ENCODE results near the gene F8.
"Not testable (repeated sequence)": the region's sequence is repeated elsewhere in the genome, so short reads cannot be mapped to it uniquely, and the experiment has no call there.

Gene F8

DNA sequence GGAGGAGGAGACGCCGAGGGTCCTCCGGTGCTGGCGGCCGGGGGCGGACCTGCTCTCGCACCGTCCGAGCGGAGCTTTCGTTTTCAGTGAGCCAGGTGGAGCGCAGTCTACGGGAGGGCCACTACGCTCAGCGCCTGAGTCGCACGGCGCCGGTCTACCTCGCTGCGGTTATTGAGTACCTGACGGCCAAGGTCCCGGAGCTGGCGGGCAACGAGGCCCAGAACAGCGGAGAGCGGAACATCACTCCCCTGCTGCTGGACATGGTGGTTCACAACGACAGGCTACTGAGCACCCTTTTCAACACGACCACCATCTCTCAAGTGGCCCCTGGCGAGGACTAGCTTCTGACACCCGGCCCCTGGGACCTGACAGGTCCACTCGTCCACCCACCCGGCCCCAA, 137.5 kb downstream of the F8 start:
- not testable (repeated sequence) for H3K9ac ChIP-seq; H4K20me1 ChIP-seq; H3K9me3 ChIP-seq (replicated peaks in 1 of 11); H3K27me3 ChIP-seq; H3K4me3 ChIP-seq; H3K4me1 ChIP-seq; H3K27ac ChIP-seq; H3K36me3 ChIP-seq; H3K4me2 ChIP-seq

DNA sequence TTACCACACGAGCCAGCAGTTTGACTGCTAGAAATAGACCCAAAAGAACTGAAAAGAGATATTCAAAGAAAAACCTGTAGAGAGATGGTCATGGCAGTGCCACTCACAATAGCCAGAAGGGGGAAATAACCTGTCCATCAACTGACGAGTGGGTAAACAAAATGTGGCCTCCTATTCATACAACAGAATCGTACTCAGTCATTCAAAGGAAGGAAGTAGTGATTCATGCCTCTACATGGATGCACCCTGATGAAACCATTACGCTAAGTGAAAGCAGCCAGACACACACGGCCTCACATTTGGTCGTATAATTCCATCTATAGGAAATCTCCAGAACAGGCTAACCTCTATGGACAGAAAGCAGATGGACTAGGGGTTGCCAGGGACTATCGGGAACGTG, 138.5 kb downstream of the F8 start:
- H3K4me3 ChIP-seq; H3K36me3 ChIP-seq; H3K27ac ChIP-seq; H3K4me2 ChIP-seq; H3K4me1 ChIP-seq; H3K9ac ChIP-seq; H4K20me1 ChIP-seq; H3K9me3 ChIP-seq (replicated peaks in 1 of 11): not testable (repeated sequence)
- H3K27me3 ChIP-seq = peaks cover 0 to 12% (median 1%) of the 10 kb centered on the region in 11 experiments; a peak in 7 of 22 replicates

DNA sequence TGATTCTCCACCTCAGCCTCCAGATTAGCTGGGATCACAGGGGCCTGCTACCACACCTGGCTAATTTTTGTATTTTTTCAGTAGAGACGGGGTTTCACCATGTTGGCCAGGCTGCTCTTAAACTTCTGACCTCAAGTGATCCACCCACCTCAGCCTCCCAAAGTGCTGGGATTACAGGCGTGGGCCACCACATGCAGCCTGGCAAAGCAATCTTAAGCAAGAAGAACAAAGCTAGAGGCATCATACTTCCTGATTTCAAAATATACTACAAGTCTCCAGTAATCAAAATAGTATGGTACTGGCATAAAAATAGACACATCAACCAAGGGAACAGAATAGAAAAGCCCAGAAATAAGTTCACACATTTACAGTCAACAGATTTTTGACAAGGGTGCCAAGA, 149.2 kb downstream of the F8 start:
- no peaks in the 10 kb centered on the region for H3K36me3 ChIP-seq
- no peaks in the 10 kb centered on the region for H3K4me1 ChIP-seq
- H3K4me3 ChIP-seq = no peak overlapping the region
- H4K20me1 ChIP-seq = no peaks in the 10 kb centered on the region
- H3K27me3 ChIP-seq = peaks cover 0 to 45% (median 31%) of the 10 kb centered on the region in 11 experiments; a peak in 17 of 22 replicates
- H3K9ac ChIP-seq = no peak overlapping the region
- no peak for TF ChIP-seq Cebpa-rat (IDR thresholded peaks at IDR 0.05)
- H3K9me3 ChIP-seq (replicated peaks in 1 of 11) = peaks cover 12 to 44% (median 26%) of the 10 kb centered on the region in 11 experiments
- H3K4me2 ChIP-seq = no peak overlapping the region
- no peak overlapping the region for H3K27ac ChIP-seq

DNA sequence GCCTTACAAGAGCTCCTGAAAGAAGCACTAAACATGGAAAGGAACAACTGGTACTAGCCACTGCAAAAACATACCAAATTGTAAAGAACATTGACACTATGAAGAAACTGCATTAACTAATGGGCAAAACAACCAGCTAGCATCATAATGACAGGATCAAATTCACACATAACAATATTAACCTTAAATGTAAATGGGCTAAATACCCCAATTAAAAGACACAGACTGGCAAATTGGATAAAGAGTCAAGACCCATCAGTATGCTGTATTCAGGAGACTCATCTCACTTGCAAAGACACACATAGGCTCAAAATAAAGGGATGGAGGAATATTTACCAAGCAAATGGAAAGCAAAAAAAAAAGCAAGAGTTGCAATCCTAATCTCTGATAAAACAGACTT, 154.0 kb downstream of the F8 start:
- H3K27ac ChIP-seq, H4K20me1 ChIP-seq, H3K9ac ChIP-seq, H3K36me3 ChIP-seq, H3K4me1 ChIP-seq, H3K4me3 ChIP-seq, H3K4me2 ChIP-seq: not testable (repeated sequence)
- peaks cover 35 to 80% (median 58%) of the 10 kb centered on the region in 11 experiments for H3K9me3 ChIP-seq (replicated peaks in 1 of 11)
- H3K27me3 ChIP-seq = peaks cover 4 to 57% (median 28%) of the 10 kb centered on the region in 11 experiments; a peak in 17 of 22 replicates

DNA sequence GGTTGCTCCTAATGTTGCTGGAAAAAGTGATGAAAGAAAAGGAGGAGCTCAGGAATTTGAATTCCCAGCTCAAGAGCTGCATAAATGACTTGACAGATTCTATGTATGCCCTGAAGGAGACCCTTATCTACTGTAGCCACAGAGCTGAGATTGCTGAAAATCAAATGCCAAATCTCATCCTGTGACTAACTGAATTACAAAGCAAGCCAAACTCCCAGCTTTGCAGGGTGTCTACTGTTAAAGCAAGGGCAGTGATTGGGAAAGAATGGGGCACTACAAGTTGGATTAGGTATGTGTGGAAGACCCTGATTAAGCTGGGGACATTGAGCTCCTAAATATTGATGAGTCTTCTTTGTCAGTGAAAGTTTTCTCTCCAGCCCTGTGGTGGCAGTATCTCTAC, 167.3 kb downstream of the F8 start:
- no peak overlapping the region for H3K27ac ChIP-seq
- H3K27me3 ChIP-seq = peaks cover 17 to 70% (median 54%) of the 10 kb centered on the region in 11 experiments; a peak in 20 of 22 replicates
- H3K9me3 ChIP-seq (replicated peaks in 1 of 11) = peaks cover under 1 to 16% (median 3%) of the 10 kb centered on the region in 11 experiments; a peak in 15 of 22 replicates
- H3K36me3 ChIP-seq = no peaks in the 10 kb centered on the region; a peak in 1 of 22 replicates
- H3K9ac ChIP-seq = no peak overlapping the region
- TF ChIP-seq Cebpa-rat (IDR thresholded peaks at IDR 0.05) = no peak
- no peaks in the 10 kb centered on the region; a peak in 1 of 22 replicates for H4K20me1 ChIP-seq
- no peaks in the 10 kb centered on the region for H3K4me1 ChIP-seq
- H3K4me2 ChIP-seq = no peak overlapping the region
- no peak overlapping the region for H3K4me3 ChIP-seq

DNA sequence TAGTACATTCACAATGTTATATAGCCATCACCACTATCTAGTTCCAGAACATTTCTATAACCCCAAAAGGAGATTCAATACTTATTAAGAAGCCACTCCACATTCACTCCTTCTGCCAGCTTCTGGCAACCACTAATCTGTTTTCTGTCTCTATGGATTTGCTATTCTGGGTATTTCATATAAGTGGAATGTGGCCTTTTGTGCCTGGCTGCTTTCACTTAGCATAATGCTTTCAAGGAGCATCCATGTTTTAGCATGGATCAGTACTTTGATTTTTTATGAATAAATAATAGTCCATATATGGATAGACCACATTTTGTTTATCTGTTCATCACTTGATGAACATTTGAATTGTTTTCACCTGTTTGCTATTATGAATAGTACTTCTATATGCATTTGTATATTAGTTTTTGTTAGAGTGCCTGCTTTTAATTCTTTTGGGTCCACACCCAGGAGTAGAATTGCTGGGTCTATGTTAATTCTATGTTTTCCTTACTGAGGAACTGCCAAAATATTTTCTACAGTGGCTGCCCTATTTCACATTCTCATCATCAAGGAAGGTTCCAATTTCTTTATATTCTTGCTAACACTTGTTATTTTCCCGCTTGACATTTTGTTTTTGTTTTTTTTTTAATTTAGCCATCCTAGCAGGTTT, 171.4 kb downstream of the F8 start:
- H3K4me2 ChIP-seq = no peak overlapping the region
- H3K9me3 ChIP-seq (replicated peaks in 1 of 11) = peaks cover 16 to 32% (median 24%) of the 10 kb centered on the region in 11 experiments
- no peaks in the 10 kb centered on the region for H3K4me1 ChIP-seq
- H3K36me3 ChIP-seq = no peaks in the 10 kb centered on the region
- no peaks in the 10 kb centered on the region for H4K20me1 ChIP-seq
- H3K4me3 ChIP-seq = no peak overlapping the region
- TF ChIP-seq Cebpa-rat (IDR thresholded peaks at IDR 0.05) = no peak
- H3K27me3 ChIP-seq = peaks cover 10 to 52% (median 35%) of the 10 kb centered on the region in 11 experiments; a peak in 19 of 22 replicates
- no peak overlapping the region for H3K27ac ChIP-seq
- H3K9ac ChIP-seq = no peak overlapping the region

DNA sequence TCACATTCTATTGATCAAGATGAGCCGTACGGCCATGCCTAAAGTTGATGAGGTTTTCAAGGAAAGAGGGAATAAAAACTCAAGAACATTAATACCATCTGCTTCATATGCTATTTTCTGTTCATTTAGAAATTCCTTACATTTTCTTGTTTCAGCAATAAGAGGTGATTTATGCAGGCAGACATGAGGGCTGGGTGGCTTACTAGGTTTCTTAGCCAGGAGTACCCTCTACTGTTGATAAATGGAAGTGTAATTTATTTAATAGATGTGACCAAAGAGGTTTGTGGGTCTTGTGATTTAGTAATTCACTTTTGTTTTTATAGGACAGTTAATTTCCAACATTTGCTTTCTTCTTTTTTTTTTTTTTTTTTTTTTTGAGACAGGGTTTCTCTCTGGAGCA, 181.7 kb downstream of the F8 start:
- Histone ChIP-seq H3K9me3 (replicated peaks in 1 of 11) (no peaks in the 10 kb centered on the region), H4K20me1 (no peaks in the 10 kb centered on the region; a peak in 1 of 22 replicates), H3K4me1 (peaks cover 0 to 5% (median 0%) of the 10 kb centered on the region in 10 experiments; a peak in 1 of 20 replicates), H3K4me2 (no peak overlapping the region), H3K27me3 (peaks cover 25 to 42% (median 34%) of the 10 kb centered on the region in 11 experiments), H3K9ac (no peak overlapping the region), H3K27ac (no peak overlapping the region), H3K36me3 (no peaks in the 10 kb centered on the region), H3K4me3 (no peak overlapping the region)
- TF ChIP-seq Cebpa-rat (IDR thresholded peaks at IDR 0.05) = no peak

DNA sequence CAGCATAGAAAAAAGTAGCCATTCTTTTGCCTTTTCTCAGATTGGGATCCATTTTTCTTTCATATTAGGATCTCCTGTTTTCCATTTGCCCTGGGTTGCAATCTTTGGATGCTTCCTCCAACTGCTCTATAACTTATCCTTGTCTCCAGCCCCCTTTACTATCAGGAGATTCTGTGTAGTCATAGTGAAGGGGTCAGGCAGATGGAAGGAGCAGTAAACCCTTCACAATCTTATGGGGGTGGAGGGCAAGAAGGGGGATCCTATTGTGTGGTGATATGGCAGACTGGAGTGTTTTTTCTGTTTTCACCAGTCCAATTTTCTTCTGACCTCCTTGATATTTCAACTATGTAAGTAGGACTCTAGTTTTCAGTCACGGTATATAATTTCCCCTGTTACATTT, 186.4 kb downstream of the F8 start:
- H3K9ac ChIP-seq = no peak overlapping the region
- peaks cover 0 to 5% (median 0%) of the 10 kb centered on the region in 10 experiments; a peak in 1 of 20 replicates for H3K4me1 ChIP-seq
- no peak overlapping the region for H3K4me2 ChIP-seq
- H3K27me3 ChIP-seq = peaks cover 55 to 87% (median 79%) of the 10 kb centered on the region in 11 experiments
- H3K36me3 ChIP-seq = no peaks in the 10 kb centered on the region
- H3K9me3 ChIP-seq (replicated peaks in 1 of 11) = no peaks in the 10 kb centered on the region
- no peak overlapping the region for H3K4me3 ChIP-seq
- no peak for TF ChIP-seq Cebpa-rat (IDR thresholded peaks at IDR 0.05)
- no peak overlapping the region for H3K27ac ChIP-seq
- no peaks in the 10 kb centered on the region; a peak in 1 of 22 replicates for H4K20me1 ChIP-seq

DNA sequence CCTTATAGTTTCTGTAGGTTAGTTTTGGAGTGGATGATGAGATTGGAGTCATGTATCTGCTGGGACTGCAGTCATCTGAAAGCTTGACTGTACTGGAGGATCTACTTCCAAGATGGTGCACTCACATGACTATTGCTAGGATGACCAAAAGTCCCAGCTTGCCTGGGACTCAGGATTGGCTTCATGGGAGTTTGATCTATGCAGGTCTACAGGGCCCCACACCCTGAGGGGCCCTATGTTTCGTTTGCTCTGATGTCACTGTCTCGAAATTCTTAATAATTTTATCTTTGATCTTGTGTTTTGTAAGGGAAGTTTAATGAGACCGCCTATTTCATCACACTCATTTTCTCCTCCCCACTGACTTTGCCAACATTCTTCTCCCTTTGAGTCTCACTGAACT, 188.0 kb downstream of the F8 start, which contains the start of gene SMIM9:
Gene SMIM9 (minus strand): TSS at position 101 of the 400 bp plus-strand sequence. CDS start 3,806 bp downstream, outside the sequence.
- Histone ChIP-seq H3K36me3 (no peaks in the 10 kb centered on the region), H3K27ac (no peak within 1 kb of the TSS), H3K27me3 (peaks cover 65 to 91% (median 86%) of the 10 kb centered on the region in 11 experiments), H4K20me1 (no peaks in the 10 kb centered on the region; a peak in 1 of 22 replicates), H3K4me3 (no peak within 1 kb of the TSS), H3K9ac (no peak within 1 kb of the TSS), H3K4me1 (peaks cover 0 to 5% (median 0%) of the 10 kb centered on the region in 10 experiments; a peak in 1 of 20 replicates), H3K9me3 (replicated peaks in 1 of 11) (no peaks in the 10 kb centered on the region), H3K4me2 (no peak within 1 kb of the TSS)
- TF ChIP-seq Cebpa-rat (IDR thresholded peaks at IDR 0.05) = no peak

DNA sequence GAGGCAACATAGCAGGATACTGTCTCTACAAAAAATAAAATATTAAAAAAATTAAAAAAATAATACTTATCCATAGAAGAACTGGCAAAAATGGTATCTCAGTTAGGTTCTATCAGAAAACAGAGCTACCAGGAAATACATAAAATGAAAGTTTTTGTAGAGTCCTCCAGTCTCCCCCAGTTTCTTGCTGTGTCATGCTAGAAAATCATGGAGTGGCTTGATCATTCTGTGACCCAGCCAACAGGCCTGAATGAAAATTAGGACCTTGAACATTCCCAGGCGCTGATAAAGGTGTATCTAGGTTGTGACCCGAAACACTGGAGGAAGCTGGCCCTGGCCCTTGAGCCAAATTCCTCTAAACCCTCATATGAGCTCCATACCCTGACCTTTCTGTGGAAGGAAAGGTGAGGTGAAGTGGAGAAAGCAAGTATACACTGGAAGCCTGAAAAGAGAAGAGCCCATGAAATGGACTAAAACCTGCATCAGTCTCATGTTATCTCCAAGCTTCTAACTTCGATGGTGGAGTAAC, 188.7 kb downstream of the F8 start:
- Histone ChIP-seq H3K4me1 (peaks cover 0 to 5% (median 0%) of the 10 kb centered on the region in 10 experiments; a peak in 1 of 20 replicates), H3K27me3 (peaks cover 71 to 97% (median 92%) of the 10 kb centered on the region in 11 experiments), H3K9ac (no peak overlapping the region), H3K27ac (no peak overlapping the region), H3K9me3 (replicated peaks in 1 of 11) (no peaks in the 10 kb centered on the region), H4K20me1 (no peaks in the 10 kb centered on the region; a peak in 1 of 22 replicates), H3K4me2 (no peak overlapping the region), H3K36me3 (no peaks in the 10 kb centered on the region), H3K4me3 (no peak overlapping the region)
- no peak for TF ChIP-seq Cebpa-rat (IDR thresholded peaks at IDR 0.05)
